ENCODE results near the gene LIN9.

Gene LIN9

DNA sequence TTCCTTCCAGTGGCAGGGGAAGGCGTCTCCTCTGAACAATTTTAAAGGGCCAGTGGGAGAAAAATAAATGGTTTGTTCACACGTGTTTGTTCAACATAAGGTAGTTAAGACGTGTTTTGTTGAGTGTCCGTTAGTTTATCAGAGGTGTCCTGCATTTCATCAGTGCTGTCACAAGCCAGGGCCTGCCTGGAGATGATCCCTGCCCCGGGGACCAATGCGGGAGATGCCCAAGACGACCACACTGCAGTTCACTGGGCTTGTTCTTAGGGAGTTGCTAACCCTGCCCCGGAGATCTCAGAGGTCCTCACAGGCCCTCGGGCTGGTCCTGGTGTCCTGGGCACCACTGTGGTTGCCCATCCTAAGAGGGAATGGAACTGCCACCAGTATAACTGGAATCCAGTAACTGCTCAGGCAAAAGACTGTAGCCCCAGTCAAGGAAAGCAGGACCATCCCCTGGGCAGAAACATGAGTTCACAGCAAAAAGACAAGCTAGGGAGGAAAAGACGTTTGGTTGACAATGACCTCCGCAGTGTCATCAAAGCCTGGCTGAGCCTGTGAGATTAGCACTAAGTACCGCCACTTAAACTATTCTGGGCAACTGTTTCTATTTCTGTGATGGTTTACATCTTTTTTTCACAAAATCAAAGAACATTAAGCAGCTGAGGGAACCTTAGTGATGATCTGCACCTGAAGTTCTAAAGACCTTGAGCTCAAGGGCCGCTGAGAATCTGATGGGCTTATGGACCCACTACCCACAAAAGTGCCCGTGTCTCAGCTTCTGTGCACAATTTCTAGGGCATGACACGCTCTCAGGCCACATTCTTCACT lies 44.9 kb upstream of the LIN9 start:
- WGBS, 2 donors (ENCODE audit: extremely low coverage in 2 of 2, insufficient read length in 2 of 2, insufficient replicate concordance in 1 of 2), result no CpG with 5 or more reads among the region's 15 CpGs
- no peak for DNase-seq (ENCODE audit: low spot score)

DNA sequence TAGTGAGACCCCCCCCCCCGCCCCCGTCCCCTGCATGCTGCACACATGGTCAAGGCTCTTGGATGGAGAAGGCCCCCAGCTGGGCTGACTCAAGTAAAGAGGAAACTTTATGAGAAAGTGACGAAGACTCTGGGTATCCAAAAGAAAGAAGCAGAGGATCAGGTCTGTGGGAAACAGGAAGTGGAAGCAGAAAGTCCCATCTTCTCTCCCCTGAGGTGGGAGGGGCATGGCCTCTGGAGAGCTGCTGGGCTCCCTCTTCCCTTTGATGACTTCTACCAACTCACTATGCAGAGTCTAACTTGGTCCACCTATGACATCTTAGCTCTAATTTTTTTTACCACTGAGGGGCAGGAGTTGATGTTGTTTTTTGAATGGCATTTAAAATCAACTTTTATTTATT lies 42.7 kb upstream of the LIN9 start:
- Histone ChIP-seq H3K9me3 (replicated peaks in 1 of 2; ENCODE audit: control insufficient read depth in 2 of 2, insufficient read depth in 1 of 2, low read depth in 1 of 2, low read length in 2 of 2) (no peaks in the 10 kb centered on the region), H4K91ac (ENCODE audit: low read depth, low read length, poor library complexity) (no peak overlapping the region), H2BK120ac (ENCODE audit: low read depth, low read length) (no peak overlapping the region), H3K4me3 (ENCODE audit: low read length in 2 of 2) (no peak overlapping the region), H3K18ac (ENCODE audit: low read length) (no peak overlapping the region), H3K4me1 (ENCODE audit: control insufficient read depth in 2 of 2, insufficient read depth in 1 of 2, low read depth in 1 of 2, low read length in 2 of 2) (peaks cover 5 to 10% of the 10 kb centered on the region in 2 donors), H2BK15ac (ENCODE audit: low read length) (no peak overlapping the region), H3K79me1 (ENCODE audit: low read depth, low read length) (no peaks in the 10 kb centered on the region), H2BK5ac (ENCODE audit: low read length) (no peak overlapping the region), H3K27me3 (ENCODE audit: control insufficient read depth in 3 of 3, insufficient read depth in 3 of 3, low read depth in 1 of 3, low read length in 3 of 3) (no peaks in the 10 kb centered on the region), H4K8ac (ENCODE audit: low read depth, low read length) (no peak overlapping the region), H2BK12ac (ENCODE audit: low read length) (no peak overlapping the region), H3K9ac (ENCODE audit: low read depth, low read length, poor library complexity) (no peak overlapping the region), H3K27ac (replicated peaks; ENCODE audit: low read length) (no peak overlapping the region), H2AFZ (ENCODE audit: low read length) (no peak overlapping the region), H3K4ac (ENCODE audit: low read length) (no peak overlapping the region), H3K4me2 (ENCODE audit: insufficient read depth, low read length, poor library complexity, severe bottlenecking) (no peak overlapping the region), H3K14ac (ENCODE audit: low read length) (no peak overlapping the region), H2AK5ac (ENCODE audit: low read depth, low read length) (no peak overlapping the region), H3K36me3 (replicated peaks in 1 of 2; ENCODE audit: control insufficient read depth in 2 of 2, insufficient read depth in 2 of 2, low read length in 2 of 2) (peaks cover 2 to 9% of the 10 kb centered on the region in 2 donors), H3K23ac (ENCODE audit: low read depth, low read length, poor library complexity) (no peak overlapping the region)
- no peak for DNase-seq (ENCODE audit: low spot score)
- WGBS, 2 donors (ENCODE audit: extremely low coverage in 2 of 2, insufficient read length in 2 of 2, insufficient replicate concordance in 1 of 2), result no CpG with 5 or more reads among the region's 3 CpGs

More for the DNA sequence above, 44.9 kb upstream of the LIN9 start:
- Histone ChIP-seq H2AFZ (ENCODE audit: low read length) (no peak overlapping the region), H3K4me2 (ENCODE audit: insufficient read depth, low read length, poor library complexity, severe bottlenecking) (no peak overlapping the region), H3K27me3 (ENCODE audit: control insufficient read depth in 3 of 3, insufficient read depth in 3 of 3, low read depth in 1 of 3, low read length in 3 of 3) (no peaks in the 10 kb centered on the region), H2AK5ac (ENCODE audit: low read depth, low read length) (no peak overlapping the region), H3K4me1 (ENCODE audit: control insufficient read depth in 2 of 2, insufficient read depth in 1 of 2, low read depth in 1 of 2, low read length in 2 of 2) (peaks cover 5 to 10% of the 10 kb centered on the region in 2 donors), H2BK12ac (ENCODE audit: low read length) (no peak overlapping the region), H3K14ac (ENCODE audit: low read length) (no peak overlapping the region), H3K36me3 (replicated peaks in 1 of 2; ENCODE audit: control insufficient read depth in 2 of 2, insufficient read depth in 2 of 2, low read length in 2 of 2) (peaks cover 5 to 29% of the 10 kb centered on the region in 2 donors), H3K4ac (ENCODE audit: low read length) (no peak overlapping the region), H3K9ac (ENCODE audit: low read depth, low read length, poor library complexity) (no peak overlapping the region), H3K79me1 (ENCODE audit: low read depth, low read length) (no peaks in the 10 kb centered on the region), H3K9me3 (replicated peaks in 1 of 2; ENCODE audit: control insufficient read depth in 2 of 2, insufficient read depth in 1 of 2, low read depth in 1 of 2, low read length in 2 of 2) (no peaks in the 10 kb centered on the region), H3K18ac (ENCODE audit: low read length) (no peak overlapping the region), H4K91ac (ENCODE audit: low read depth, low read length, poor library complexity) (no peak overlapping the region), H3K23ac (ENCODE audit: low read depth, low read length, poor library complexity) (no peak overlapping the region), H3K4me3 (ENCODE audit: low read length in 2 of 2) (no peak overlapping the region), H2BK5ac (ENCODE audit: low read length) (no peak overlapping the region), H3K27ac (replicated peaks; ENCODE audit: low read length) (no peak overlapping the region), H4K8ac (ENCODE audit: low read depth, low read length) (no peak overlapping the region), H2BK120ac (ENCODE audit: low read depth, low read length) (no peak overlapping the region), H2BK15ac (ENCODE audit: low read length) (no peak overlapping the region)

DNA sequence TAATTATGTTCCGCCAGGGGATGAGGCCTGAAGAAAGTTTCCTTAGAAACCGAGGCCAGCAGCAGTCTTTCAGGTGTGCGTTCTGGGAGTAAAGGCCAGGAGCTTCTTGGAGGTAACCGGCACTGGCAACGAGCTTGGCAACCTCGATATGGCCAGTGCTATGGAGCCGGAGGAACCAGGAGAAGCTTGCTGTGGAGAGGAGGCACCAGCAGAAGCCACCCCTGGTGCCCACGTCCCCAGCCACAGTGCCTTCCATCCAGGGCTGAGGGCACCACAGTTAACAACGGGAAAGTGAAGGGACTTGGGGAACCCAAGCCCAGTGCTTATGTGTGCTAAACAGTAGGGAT lies 41.5 kb upstream of the LIN9 start:
- Histone ChIP-seq H3K18ac (ENCODE audit: low read length) (peak overlapping the region; percentile 92), H4K8ac (ENCODE audit: low read depth, low read length) (no peak overlapping the region), H3K4me1 (ENCODE audit: control insufficient read depth in 2 of 2, insufficient read depth in 1 of 2, low read depth in 1 of 2, low read length in 2 of 2) (peaks cover 5 to 10% of the 10 kb centered on the region in 2 donors), H3K9me3 (replicated peaks in 1 of 2; ENCODE audit: control insufficient read depth in 2 of 2, insufficient read depth in 1 of 2, low read depth in 1 of 2, low read length in 2 of 2) (no peaks in the 10 kb centered on the region), H3K79me1 (ENCODE audit: low read depth, low read length) (no peaks in the 10 kb centered on the region), H3K27ac (replicated peaks; ENCODE audit: low read length) (peak overlapping the region; percentile 33), H2AFZ (ENCODE audit: low read length) (peak overlapping the region; percentile 82), H2BK120ac (ENCODE audit: low read depth, low read length) (no peak overlapping the region), H3K4me3 (ENCODE audit: low read length in 2 of 2) (no peak overlapping the region), H3K23ac (ENCODE audit: low read depth, low read length, poor library complexity) (no peak overlapping the region), H2BK12ac (ENCODE audit: low read length) (no peak overlapping the region), H2BK5ac (ENCODE audit: low read length) (no peak overlapping the region), H3K36me3 (replicated peaks in 1 of 2; ENCODE audit: control insufficient read depth in 2 of 2, insufficient read depth in 2 of 2, low read length in 2 of 2) (no peaks in the 10 kb centered on the region), H3K9ac (ENCODE audit: low read depth, low read length, poor library complexity) (no peak overlapping the region), H4K91ac (ENCODE audit: low read depth, low read length, poor library complexity) (no peak overlapping the region), H3K14ac (ENCODE audit: low read length) (no peak overlapping the region), H2AK5ac (ENCODE audit: low read depth, low read length) (no peak overlapping the region), H3K4ac (ENCODE audit: low read length) (peak overlapping the region; percentile 29), H2BK15ac (ENCODE audit: low read length) (peak overlapping the region; percentile 94), H3K4me2 (ENCODE audit: insufficient read depth, low read length, poor library complexity, severe bottlenecking) (no peak overlapping the region), H3K27me3 (ENCODE audit: control insufficient read depth in 3 of 3, insufficient read depth in 3 of 3, low read depth in 1 of 3, low read length in 3 of 3) (no peaks in the 10 kb centered on the region)
- no peak for DNase-seq (ENCODE audit: low spot score)
- WGBS, 2 donors (ENCODE audit: extremely low coverage in 2 of 2, insufficient read length in 2 of 2, insufficient replicate concordance in 1 of 2), result no CpG with 5 or more reads among the region's 9 CpGs

DNA sequence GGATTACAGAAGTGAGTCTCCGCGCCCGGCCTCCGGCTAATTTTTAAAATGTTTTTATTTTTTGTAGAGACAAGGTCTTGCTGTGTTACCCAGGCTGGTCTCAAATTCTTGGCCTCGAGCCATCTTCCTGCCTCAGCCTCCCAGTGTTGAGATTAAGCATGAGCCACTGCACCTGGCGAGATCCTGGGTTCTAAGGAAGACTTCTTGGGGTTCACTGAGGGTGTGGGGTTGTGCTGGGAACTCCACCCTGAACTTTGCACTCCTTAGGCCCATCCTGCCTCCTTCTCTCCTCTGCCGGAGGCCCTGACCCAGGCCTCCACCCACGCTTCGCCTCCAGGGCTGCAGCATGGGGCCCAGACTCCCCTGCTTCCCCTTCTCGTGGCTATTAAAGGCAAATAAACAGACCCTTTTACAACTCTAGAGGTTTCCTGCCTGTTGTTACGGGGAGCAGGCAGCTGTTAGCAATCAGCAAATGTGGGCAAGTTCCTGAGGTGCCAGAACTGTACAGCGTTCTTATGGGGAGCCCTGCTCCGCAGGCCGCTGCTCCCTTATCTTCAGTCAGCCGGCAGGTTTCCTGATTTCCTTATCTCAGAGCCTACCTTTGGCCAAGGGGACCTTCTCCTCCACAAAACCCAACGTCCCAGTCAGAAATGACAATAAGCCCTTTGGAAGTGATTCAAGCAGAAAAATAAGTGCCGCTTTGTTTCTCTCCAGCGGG lies 41.0 kb upstream of the LIN9 start:
- no peak overlapping the region for H2AK5ac ChIP-seq (ENCODE audit: low read depth, low read length)
- H3K4ac ChIP-seq (ENCODE audit: low read length), result no peak overlapping the region
- H3K36me3 ChIP-seq (replicated peaks in 1 of 2; ENCODE audit: control insufficient read depth in 2 of 2, insufficient read depth in 2 of 2, low read length in 2 of 2), result no peaks in the 10 kb centered on the region
- no peak overlapping the region for H3K14ac ChIP-seq (ENCODE audit: low read length)
- no peaks in the 10 kb centered on the region for H3K79me1 ChIP-seq (ENCODE audit: low read depth, low read length)
- H4K8ac ChIP-seq (ENCODE audit: low read depth, low read length), result no peak overlapping the region
- no peak for DNase-seq (ENCODE audit: low spot score)
- no peaks in the 10 kb centered on the region for H3K9me3 ChIP-seq (replicated peaks in 1 of 2; ENCODE audit: control insufficient read depth in 2 of 2, insufficient read depth in 1 of 2, low read depth in 1 of 2, low read length in 2 of 2)
- peak overlapping the region; percentile 33 for H3K27ac ChIP-seq (replicated peaks; ENCODE audit: low read length)
- no peak overlapping the region for H3K4me2 ChIP-seq (ENCODE audit: insufficient read depth, low read length, poor library complexity, severe bottlenecking)
- H2BK120ac ChIP-seq (ENCODE audit: low read depth, low read length), result no peak overlapping the region
- H2AFZ ChIP-seq (ENCODE audit: low read length), result peak overlapping the region; percentile 82
- H3K23ac ChIP-seq (ENCODE audit: low read depth, low read length, poor library complexity), result no peak overlapping the region
- peak overlapping the region; percentile 44 for H2BK5ac ChIP-seq (ENCODE audit: low read length)
- WGBS, 2 donors (ENCODE audit: extremely low coverage in 2 of 2, insufficient read length in 2 of 2, insufficient replicate concordance in 1 of 2), result no CpG with 5 or more reads among the region's 18 CpGs
- H2BK15ac ChIP-seq (ENCODE audit: low read length), result no peak overlapping the region
- peak overlapping the region; percentile 38 for H3K18ac ChIP-seq (ENCODE audit: low read length)
- no peak overlapping the region for H3K4me3 ChIP-seq (ENCODE audit: low read length in 2 of 2)
- no peaks in the 10 kb centered on the region for H3K27me3 ChIP-seq (ENCODE audit: control insufficient read depth in 3 of 3, insufficient read depth in 3 of 3, low read depth in 1 of 3, low read length in 3 of 3)
- no peak overlapping the region for H4K91ac ChIP-seq (ENCODE audit: low read depth, low read length, poor library complexity)
- H3K4me1 ChIP-seq (ENCODE audit: control insufficient read depth in 2 of 2, insufficient read depth in 1 of 2, low read depth in 1 of 2, low read length in 2 of 2), result peaks cover 5 to 10% of the 10 kb centered on the region in 2 donors
- no peak overlapping the region for H3K9ac ChIP-seq (ENCODE audit: low read depth, low read length, poor library complexity)
- H2BK12ac ChIP-seq (ENCODE audit: low read length), result no peak overlapping the region
